ENCODE measurements around the gene PDXDC1. TPM values are rescaled to one million over a fixed set of nuclear protein-coding genes. Genes with fewer than 3 reads are reported as not detected.
"Not testable (repeated sequence)": the region's sequence is repeated elsewhere in the genome, so short reads cannot be mapped to it uniquely, and the experiment has no call there.

The PDXDC1 gene
- total RNA-seq, 1 experiment from 2014 or later = 62.6 TPM

GRCh38 chr16:15144781-15145417 lies 170.1 kb downstream of the PDXDC1 start:
- H3K79me2 ChIP-seq (ENCODE audit: low read length); H3K9me2 ChIP-seq (replicated peaks; ENCODE audit: low read length); BruUV-seq (replicated peaks); POLR2A ChIA-PET (ENCODE audit: unreplicated experiment); H3K9ac ChIP-seq (ENCODE audit: low read length); H3K27ac ChIP-seq (ENCODE audit: low read length); H3K27me3 ChIP-seq (ENCODE audit: low read length); DNase-seq; H3F3A ChIP-seq (ENCODE audit: low read length, unreplicated experiment); H3K9me3 ChIP-seq (ENCODE audit: low read length); CTCF ChIA-PET; H3K36me3 ChIP-seq (ENCODE audit: low read depth, low read length); H3K4me3 ChIP-seq (ENCODE audit: low read length); H3K4me2 ChIP-seq (ENCODE audit: low read length); H3K4me1 ChIP-seq (ENCODE audit: insufficient read depth, low read length); H4K20me1 ChIP-seq (ENCODE audit: low read length); ATAC-seq; intact Hi-C loops (cut with micrococcal nuclease); H2AFZ ChIP-seq (ENCODE audit: low read length): not testable (repeated sequence)

GRCh38 chr16:15145418-15146263 lies 170.8 kb downstream of the PDXDC1 start:
- intact Hi-C loops (cut with micrococcal nuclease); H3F3A ChIP-seq (ENCODE audit: low read length, unreplicated experiment); H3K79me2 ChIP-seq (ENCODE audit: low read length); H4K20me1 ChIP-seq (ENCODE audit: low read length); H3K9me2 ChIP-seq (replicated peaks; ENCODE audit: low read length); H3K9me3 ChIP-seq (ENCODE audit: low read length); H3K27ac ChIP-seq (ENCODE audit: low read length); H3K4me1 ChIP-seq (ENCODE audit: insufficient read depth, low read length); CTCF ChIA-PET; BruUV-seq (replicated peaks); H3K9ac ChIP-seq (ENCODE audit: low read length); H3K27me3 ChIP-seq (ENCODE audit: low read length); ATAC-seq; H3K4me3 ChIP-seq (ENCODE audit: low read length); H3K36me3 ChIP-seq (ENCODE audit: low read depth, low read length); H3K4me2 ChIP-seq (ENCODE audit: low read length); POLR2A ChIA-PET (ENCODE audit: unreplicated experiment); H2AFZ ChIP-seq (ENCODE audit: low read length); DNase-seq: not testable (repeated sequence)

GRCh38 chr16:15146264-15146662 lies 171.4 kb downstream of the PDXDC1 start:
- H3K9me3 ChIP-seq (ENCODE audit: low read length); BruUV-seq (replicated peaks); DNase-seq; H3K4me3 ChIP-seq (ENCODE audit: low read length); H3K9me2 ChIP-seq (replicated peaks; ENCODE audit: low read length); H4K20me1 ChIP-seq (ENCODE audit: low read length); H3K9ac ChIP-seq (ENCODE audit: low read length); ATAC-seq; POLR2A ChIA-PET (ENCODE audit: unreplicated experiment); H3K27ac ChIP-seq (ENCODE audit: low read length); H3K4me2 ChIP-seq (ENCODE audit: low read length); H3K27me3 ChIP-seq (ENCODE audit: low read length); H3K4me1 ChIP-seq (ENCODE audit: insufficient read depth, low read length); H3F3A ChIP-seq (ENCODE audit: low read length, unreplicated experiment); CTCF ChIA-PET; H3K36me3 ChIP-seq (ENCODE audit: low read depth, low read length); H3K79me2 ChIP-seq (ENCODE audit: low read length); H2AFZ ChIP-seq (ENCODE audit: low read length); intact Hi-C loops (cut with micrococcal nuclease): not testable (repeated sequence)

GRCh38 chr16:15148831-15149230 lies 174.0 kb downstream of the PDXDC1 start:
- H3K27me3 ChIP-seq (ENCODE audit: low read length); H4K20me1 ChIP-seq (ENCODE audit: low read length); H3K9ac ChIP-seq (ENCODE audit: low read length); H3K4me2 ChIP-seq (ENCODE audit: low read length); H3K4me1 ChIP-seq (ENCODE audit: insufficient read depth, low read length); ATAC-seq; DNase-seq; H3K4me3 ChIP-seq (ENCODE audit: low read length); POLR2A ChIA-PET (ENCODE audit: unreplicated experiment); H2AFZ ChIP-seq (ENCODE audit: low read length); intact Hi-C loops (cut with micrococcal nuclease); H3K27ac ChIP-seq (ENCODE audit: low read length); H3F3A ChIP-seq (ENCODE audit: low read length, unreplicated experiment); BruUV-seq (replicated peaks); H3K36me3 ChIP-seq (ENCODE audit: low read depth, low read length); CTCF ChIA-PET; H3K79me2 ChIP-seq (ENCODE audit: low read length); H3K9me3 ChIP-seq (ENCODE audit: low read length); H3K9me2 ChIP-seq (replicated peaks; ENCODE audit: low read length): not testable (repeated sequence)

- H3K9ac ChIP-seq (ENCODE audit: low read length); H2AFZ ChIP-seq (ENCODE audit: low read length); H3K27me3 ChIP-seq (ENCODE audit: low read length); DNase-seq; H3K36me3 ChIP-seq (ENCODE audit: low read depth, low read length); POLR2A ChIA-PET (ENCODE audit: unreplicated experiment); H3F3A ChIP-seq (ENCODE audit: low read length, unreplicated experiment); H3K9me3 ChIP-seq (ENCODE audit: low read length); ATAC-seq; CTCF ChIA-PET; H3K4me3 ChIP-seq (ENCODE audit: low read length); H3K4me1 ChIP-seq (ENCODE audit: insufficient read depth, low read length); H4K20me1 ChIP-seq (ENCODE audit: low read length); intact Hi-C loops (cut with micrococcal nuclease); H3K4me2 ChIP-seq (ENCODE audit: low read length); H3K27ac ChIP-seq (ENCODE audit: low read length); H3K79me2 ChIP-seq (ENCODE audit: low read length); H3K9me2 ChIP-seq (replicated peaks; ENCODE audit: low read length); BruUV-seq (replicated peaks): not testable (repeated sequence)
Measured at GRCh38 chr16:15149260-15149659, 174.4 kb downstream of the PDXDC1 start.

GRCh38 chr16:15154005-15154404 lies 179.2 kb downstream of the PDXDC1 start:
- H3F3A ChIP-seq (ENCODE audit: low read length, unreplicated experiment); H3K27me3 ChIP-seq (ENCODE audit: low read length); ATAC-seq; CTCF ChIA-PET; H3K4me2 ChIP-seq (ENCODE audit: low read length); H2AFZ ChIP-seq (ENCODE audit: low read length); H3K79me2 ChIP-seq (ENCODE audit: low read length); H3K9ac ChIP-seq (ENCODE audit: low read length); H3K4me1 ChIP-seq (ENCODE audit: insufficient read depth, low read length); DNase-seq; H4K20me1 ChIP-seq (ENCODE audit: low read length); POLR2A ChIA-PET (ENCODE audit: unreplicated experiment); BruUV-seq (replicated peaks); H3K9me2 ChIP-seq (replicated peaks; ENCODE audit: low read length); H3K27ac ChIP-seq (ENCODE audit: low read length); intact Hi-C loops (cut with micrococcal nuclease); H3K9me3 ChIP-seq (ENCODE audit: low read length); H3K36me3 ChIP-seq (ENCODE audit: low read depth, low read length): not testable (repeated sequence)
- peak overlapping the region; percentile 57; the same call in 1 of the 2 replicates for H3K4me3 ChIP-seq (ENCODE audit: low read length)
